H1 (cell line): ENCODE measurements around the gene TAS2R40. TPM values are rescaled to one million over a fixed set of nuclear protein-coding genes. Genes with fewer than 3 reads are reported as not detected.

Experiments used
- CEBPB ChIP-seq: IDR thresholded peaks from 2 replicates; pipeline ENCODE4 v1.6.1; 2012; ENCODE audit warnings: low read depth, low read length
- CHD2 ChIP-seq: IDR thresholded peaks from 2 replicates; pipeline ENCODE4 v1.6.1; 2012; ENCODE audit warnings: low read length, improper control_type of control experiment
- HDAC2 ChIP-seq, 2 experiments: fragments of 300-600 bp in 1 of 2; sonication (generic) in 1 of 2; IDR thresholded peaks; 2 replicates each; pipeline ENCODE4 v1.6.1; 2011 to 2012; ENCODE audit warnings: low read depth in 2 of 2, low read length in 2 of 2, mild to moderate bottlenecking in 2 of 2, moderate library complexity in 2 of 2, borderline replicate concordance in 1 of 2, inconsistent platforms in 1 of 2
- HDAC6 ChIP-seq: IDR thresholded peaks from one replicate; pipeline ENCODE4 v1.7.1; 2012; ENCODE audit warnings: low read depth, mild to moderate bottlenecking, inconsistent platforms, low read length, moderate library complexity
- MAFK ChIP-seq: IDR thresholded peaks from 2 replicates; pipeline ENCODE4 v1.6.1; 2012; ENCODE audit warnings: low read depth, mild to moderate bottlenecking, improper control_type of control experiment, low read length
- POLR2AphosphoS5 ChIP-seq: IDR thresholded peaks from 2 replicates; pipeline ENCODE4 v1.6.1; 2011; ENCODE audit warnings: low read depth, low read length
- SIX5 ChIP-seq: IDR thresholded peaks from 2 replicates; pipeline ENCODE4 v1.6.1; 2011; ENCODE audit warnings: mild to moderate bottlenecking, low read depth, low read length
- YY1 ChIP-seq: IDR thresholded peaks from 2 replicates; pipeline ENCODE4 v1.6.1; 2011; ENCODE audit warnings: low read depth, mild to moderate bottlenecking, low read length
- polyA plus RNA-seq, 7 experiments: library from polyadenylated mRNA; depleted of rRNA in 3 of 7; stranded (reverse) in 5 of 7; unstranded in 2 of 7; fragments of >200 nt in 5 of 7; fragments of 200-250 nt in 2 of 7; gene quantifications; 1 replicate in 5 of 7; 2 replicates in 1 of 7; 4 replicates in 1 of 7; pipeline versions ENCODE4 v1.2.1 to v1.2.3, GENCODE V29; 2011 to 2013; ENCODE audit warnings: missing spikeins in 2 of 7, mixed read lengths in 2 of 7
- total RNA-seq: library from RNA; stranded (reverse); fragmentation: NEBNext Ultra II Directional; extraction: Animal tissue kit (Norgen Biotek cat#: 25700); gene quantifications from 2 replicates; pipeline ENCODE4 v1.2.1, GENCODE V29; 2021

TAS2R40 gene
- total and polyA plus RNA-seq, 2 of the 8 experiments (the other 6 are each of a cell fraction or from before 2014, with no cell fraction given): not detected

DNA sequence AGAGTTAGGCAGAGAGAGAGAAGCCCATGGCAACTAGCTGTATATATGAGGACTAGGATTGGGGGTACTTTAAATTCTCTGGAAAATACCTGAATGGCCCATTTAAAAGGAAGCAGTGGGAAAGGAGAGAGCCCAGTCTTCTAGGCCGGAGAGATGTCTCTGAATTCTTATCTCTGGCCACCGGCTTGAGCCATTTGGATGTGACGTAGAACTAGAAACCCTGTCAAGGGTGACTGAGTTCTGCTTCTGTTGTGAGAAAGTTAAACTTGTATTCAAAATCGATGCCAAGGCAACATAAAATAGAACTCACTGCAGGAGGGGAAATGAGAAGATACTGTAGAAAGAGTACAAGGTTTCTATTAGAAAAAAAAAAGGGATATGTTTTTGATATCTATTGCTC, 35.1 kb downstream of the TAS2R40 start (continued):
- TF ChIP-seq SIX5 (no peak), POLR2AphosphoS5 (no peak), HDAC6 (no peak), YY1 (no peak), CHD2 (no peak), CEBPB (no peak), HDAC2 (IDR thresholded peaks at IDR 0.05; ENCODE audit: borderline replicate concordance in 1 of 2, low read depth in 2 of 2, low read length in 2 of 2) (no peak), MAFK (no peak)
